DOHH2 (cell line): ENCODE results near the gene TAPT1.

ENCODE experiments used
- H3F3A ChIP-seq: fragments of 200-600 bp; sonication (generic), shearing (Covaris generic); 2 replicates; pipeline ENCODE4 v1.6.0; 2016; ENCODE audit warnings: antibody characterized with exemption, mild to moderate bottlenecking; ENCODE audit not compliant: control insufficient read depth, insufficient read depth
- H3K27ac ChIP-seq: fragments of 200-600 bp; sonication (generic); 2 replicates; pipeline ENCODE4 v1.5.1; 2014; ENCODE audit warnings: low read depth, mild to moderate bottlenecking, low read length, moderate library complexity
- H3K27me3 ChIP-seq: fragments of 200-600 bp; sonication (generic); 2 replicates; pipeline ENCODE4 v1.6.1; 2014; ENCODE audit warnings: mild to moderate bottlenecking, low read length, mixed read lengths; ENCODE audit not compliant: control insufficient read depth
- H3K36me3 ChIP-seq: fragments of 200-600 bp; sonication (generic); 2 replicates; pipeline ENCODE4 v1.6.1; 2014; ENCODE audit warnings: mild to moderate bottlenecking, low read length, moderate library complexity, mixed read lengths; ENCODE audit not compliant: control insufficient read depth
- H3K4me1 ChIP-seq: fragments of 200-600 bp; sonication (generic); 2 replicates; pipeline ENCODE4 v1.6.1; 2014; ENCODE audit warnings: mild to moderate bottlenecking, low read length, mixed read lengths; ENCODE audit not compliant: control insufficient read depth
- H3K4me2 ChIP-seq: fragments of 200-600 bp; sonication (generic); 2 replicates; pipeline ENCODE4 v1.6.0; 2014; ENCODE audit warnings: mild to moderate bottlenecking, low read length, moderate library complexity
- H3K4me3 ChIP-seq: fragments of 200-600 bp; sonication (generic); 2 replicates; pipeline ENCODE4 v1.5.1; 2014; ENCODE audit warnings: mild to moderate bottlenecking, low read length, mixed read lengths
- H3K79me2 ChIP-seq: fragments of 200-600 bp; sonication (generic); 2 replicates; pipeline ENCODE4 v1.6.1; 2014; ENCODE audit warnings: mild to moderate bottlenecking, low read length, mixed read lengths; ENCODE audit not compliant: control insufficient read depth
- H3K9me2 ChIP-seq: fragments of 200-600 bp; sonication (generic); replicated peaks from 2 replicates; pipeline ENCODE4 v1.6.1; 2014; ENCODE audit warnings: mild to moderate bottlenecking, low read length, mixed read lengths; ENCODE audit not compliant: control insufficient read depth
- H3K9me3 ChIP-seq: fragments of 200-600 bp; sonication (generic); 2 replicates; pipeline ENCODE4 v1.6.1; 2014; ENCODE audit warnings: antibody characterized with exemption, low read length, mixed read lengths; ENCODE audit not compliant: control insufficient read depth, insufficient read depth
- H4K20me1 ChIP-seq: fragments of 200-600 bp; sonication (generic); 2 replicates; pipeline ENCODE4 v1.6.0; 2014; ENCODE audit warnings: low read depth, mild to moderate bottlenecking, antibody characterized with exemption, low read length, moderate library complexity; ENCODE audit not compliant: control insufficient read depth, insufficient read depth
- EZH2phosphoT487 ChIP-seq: fragments of 200-600 bp; sonication (generic); IDR thresholded peaks from 2 replicates; pipeline ENCODE4 v1.6.1; 2017; ENCODE audit warnings: borderline replicate concordance, mild to moderate bottlenecking, antibody characterized with exemption, low read length, moderate library complexity, mixed read lengths
- TF ChIP-seq, protein P1 (sequence below): fragments of 200-600 bp; sonication (generic); IDR thresholded peaks from one replicate; pipeline ENCODE4 v1.5.1; 2014; ENCODE audit warnings: antibody characterized with exemption, mild to moderate bottlenecking, low read depth, low read length; ENCODE audit not compliant: poor library complexity, severe bottlenecking

Gene TAPT1

GRCh38 chr4:16125571-16126445 lies 100.5 kb downstream of the TAPT1 start:
- no peaks in the 10 kb centered on the region for H3K9me2 ChIP-seq
- TF ChIP-seq, protein P1, sequence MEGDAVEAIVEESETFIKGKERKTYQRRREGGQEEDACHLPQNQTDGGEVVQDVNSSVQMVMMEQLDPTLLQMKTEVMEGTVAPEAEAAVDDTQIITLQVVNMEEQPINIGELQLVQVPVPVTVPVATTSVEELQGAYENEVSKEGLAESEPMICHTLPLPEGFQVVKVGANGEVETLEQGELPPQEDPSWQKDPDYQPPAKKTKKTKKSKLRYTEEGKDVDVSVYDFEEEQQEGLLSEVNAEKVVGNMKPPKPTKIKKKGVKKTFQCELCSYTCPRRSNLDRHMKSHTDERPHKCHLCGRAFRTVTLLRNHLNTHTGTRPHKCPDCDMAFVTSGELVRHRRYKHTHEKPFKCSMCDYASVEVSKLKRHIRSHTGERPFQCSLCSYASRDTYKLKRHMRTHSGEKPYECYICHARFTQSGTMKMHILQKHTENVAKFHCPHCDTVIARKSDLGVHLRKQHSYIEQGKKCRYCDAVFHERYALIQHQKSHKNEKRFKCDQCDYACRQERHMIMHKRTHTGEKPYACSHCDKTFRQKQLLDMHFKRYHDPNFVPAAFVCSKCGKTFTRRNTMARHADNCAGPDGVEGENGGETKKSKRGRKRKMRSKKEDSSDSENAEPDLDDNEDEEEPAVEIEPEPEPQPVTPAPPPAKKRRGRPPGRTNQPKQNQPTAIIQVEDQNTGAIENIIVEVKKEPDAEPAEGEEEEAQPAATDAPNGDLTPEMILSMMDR = no peak
- TF ChIP-seq EZH2phosphoT487 = no peak
- H3K27me3 ChIP-seq = 0 out of 2 replicates have a peak, but pooled peaks cover 10% of the 10 kb centered on the region
- H3F3A ChIP-seq = no peaks in the 10 kb centered on the region
- H3K4me2 ChIP-seq = no peak overlapping the region
- no peaks in the 10 kb centered on the region for H3K4me1 ChIP-seq
- no peaks in the 10 kb centered on the region for H4K20me1 ChIP-seq
- no peaks in the 10 kb centered on the region for H3K79me2 ChIP-seq
- no peak overlapping the region for H3K27ac ChIP-seq
- H3K36me3 ChIP-seq = no peaks in the 10 kb centered on the region
- H3K4me3 ChIP-seq = no peak overlapping the region
- no peaks in the 10 kb centered on the region for H3K9me3 ChIP-seq

DNA sequence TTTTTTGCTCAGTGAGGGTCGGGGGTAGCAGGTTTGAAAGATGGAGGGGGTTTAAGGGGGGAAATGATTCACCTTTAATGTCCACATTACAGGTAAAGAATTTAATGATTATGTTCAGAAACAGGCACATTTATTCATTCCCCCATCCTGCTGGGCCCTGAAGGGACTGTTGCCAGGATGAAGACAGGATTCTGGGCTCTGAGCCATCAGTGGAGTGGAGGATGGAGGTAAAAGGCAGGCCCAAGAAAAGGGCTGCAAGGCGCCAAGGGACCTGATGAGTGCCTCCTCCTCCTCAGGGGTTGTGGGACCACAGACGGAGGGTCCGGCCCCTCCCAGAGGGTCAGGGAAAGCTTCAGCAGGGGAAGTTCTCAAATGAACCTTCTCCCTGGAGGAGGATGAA lies 102.0 kb downstream of the TAPT1 start:
- H3K4me1 ChIP-seq = no peaks in the 10 kb centered on the region
- no peak for TF ChIP-seq EZH2phosphoT487
- TF ChIP-seq, protein P1 = no peak
- H3K36me3 ChIP-seq = no peaks in the 10 kb centered on the region
- H3K27me3 ChIP-seq = 0 out of 2 replicates have a peak, but pooled peaks cover 10% of the 10 kb centered on the region
- no peaks in the 10 kb centered on the region for H3K9me2 ChIP-seq
- H3K4me3 ChIP-seq = no peak overlapping the region
- H3K79me2 ChIP-seq = no peaks in the 10 kb centered on the region
- no peak overlapping the region for H3K27ac ChIP-seq
- no peaks in the 10 kb centered on the region for H3K9me3 ChIP-seq
- no peak overlapping the region for H3K4me2 ChIP-seq
- H4K20me1 ChIP-seq = no peaks in the 10 kb centered on the region
- no peaks in the 10 kb centered on the region for H3F3A ChIP-seq

- H3K27me3 ChIP-seq = 0 out of 2 replicates have a peak, but pooled peaks cover 10% of the 10 kb centered on the region
- H3K79me2 ChIP-seq = no peaks in the 10 kb centered on the region
- H3K4me3 ChIP-seq = no peak overlapping the region
- H3K4me2 ChIP-seq = no peak overlapping the region
- no peaks in the 10 kb centered on the region for H3K4me1 ChIP-seq
- H3F3A ChIP-seq = no peaks in the 10 kb centered on the region
- TF ChIP-seq, protein P1 = no peak
- no peak for TF ChIP-seq EZH2phosphoT487
- H4K20me1 ChIP-seq = no peaks in the 10 kb centered on the region
- no peaks in the 10 kb centered on the region for H3K9me3 ChIP-seq
- H3K9me2 ChIP-seq = no peaks in the 10 kb centered on the region
- H3K36me3 ChIP-seq = no peaks in the 10 kb centered on the region
- H3K27ac ChIP-seq = no peak overlapping the region
Measured at GRCh38 chr4:16123356-16124084, 102.8 kb downstream of the TAPT1 start.
